Endothelial cell (in vitro differentiated cells): Measurements from ENCODE around the gene HES7. TPM values are rescaled to one million over a fixed set of nuclear protein-coding genes. Genes with fewer than 3 reads are reported as not detected.

ENCODE experiments used
- DNase-seq: peaks from one replicate; pipeline ENCODE4 v3.0.0; 2021; ENCODE audit warnings: low spot score
- H3K27ac Mint-ChIP-seq: one replicate; pipeline ENCODE4 v1.8.0; 2021; ENCODE audit warnings: mixed read lengths, inconsistent platforms; ENCODE audit not compliant: unreplicated experiment
- H3K27me3 Mint-ChIP-seq: one replicate; pipeline ENCODE4 v1.8.0; 2021; ENCODE audit warnings: mild to moderate bottlenecking, moderate library complexity, mixed read lengths, inconsistent platforms; ENCODE audit not compliant: unreplicated experiment
- H3K36me3 Mint-ChIP-seq: one replicate; pipeline ENCODE4 v1.8.0; 2021; ENCODE audit warnings: mild to moderate bottlenecking, low read depth, mixed read lengths, inconsistent platforms; ENCODE audit not compliant: unreplicated experiment
- H3K4me1 Mint-ChIP-seq: one replicate; pipeline ENCODE4 v1.8.0; 2021; ENCODE audit warnings: mild to moderate bottlenecking, mixed read lengths, inconsistent platforms; ENCODE audit not compliant: unreplicated experiment
- H3K4me3 Mint-ChIP-seq: one replicate; pipeline ENCODE4 v1.8.0; 2021; ENCODE audit warnings: mild to moderate bottlenecking, mixed read lengths, inconsistent platforms; ENCODE audit not compliant: unreplicated experiment
- H3K9me3 Mint-ChIP-seq: one replicate; pipeline ENCODE4 v1.8.0; 2021; ENCODE audit warnings: mixed read lengths, inconsistent platforms; ENCODE audit not compliant: unreplicated experiment
- CTCF ChIP-seq: fragments of 200-600 bp; sonication (generic); IDR thresholded peaks from one replicate; pipeline ENCODE4 v1.5.0; 2021; ENCODE audit warnings: antibody characterized with exemption; ENCODE audit not compliant: unreplicated experiment
- total RNA-seq: library from RNA; stranded (reverse); fragmentation: NEBNext Ultra II Directional; extraction: Animal tissue kit (Norgen Biotek cat#: 25700); gene quantifications from one replicate; pipeline ENCODE4 v1.2.1, GENCODE V29; 2021; ENCODE audit not compliant: unreplicated experiment

The HES7 gene
- total RNA-seq, 1 donor from 2014 or later = 3.3 TPM

GRCh38 chr17:8101721-8102120, 22.2 kb downstream of the HES7 start:
- H3K27me3 Mint-ChIP-seq = peaks cover 14% of the 10 kb centered on the region
- no peak for DNase-seq
- no peak for TF ChIP-seq CTCF
- peaks cover 6% of the 10 kb centered on the region for H3K4me1 Mint-ChIP-seq
- peaks cover 4% of the 10 kb centered on the region for H3K36me3 Mint-ChIP-seq
- H3K27ac Mint-ChIP-seq = no peak overlapping the region
- H3K9me3 Mint-ChIP-seq = no peaks in the 10 kb centered on the region
- H3K4me3 Mint-ChIP-seq = no peak overlapping the region

- Mint-ChIP-seq H3K36me3 (peaks cover 4% of the 10 kb centered on the region), H3K9me3 (no peaks in the 10 kb centered on the region)
- no peak for TF ChIP-seq CTCF
Measured at GRCh38 chr17:8100763-8101162, 23.1 kb downstream of the HES7 start.

GRCh38 chr17:8100111-8100510, 23.8 kb downstream of the HES7 start:
- H3K9me3 Mint-ChIP-seq = no peaks in the 10 kb centered on the region
- no peak for DNase-seq
- peaks cover 8% of the 10 kb centered on the region for H3K27me3 Mint-ChIP-seq

More at GRCh38 chr17:8100763-8101162, 23.1 kb downstream of the HES7 start:
- Mint-ChIP-seq H3K27ac (no peak overlapping the region), H3K27me3 (peaks cover 11% of the 10 kb centered on the region), H3K4me1 (peaks cover 6% of the 10 kb centered on the region), H3K4me3 (no peak overlapping the region)
- no peak for DNase-seq

GRCh38 chr17:8096541-8096940, 27.4 kb downstream of the HES7 start:
- no peak for TF ChIP-seq CTCF
- Mint-ChIP-seq H3K27ac (no peak overlapping the region), H3K27me3 (peaks cover 5% of the 10 kb centered on the region), H3K4me3 (no peak overlapping the region), H3K4me1 (no peaks in the 10 kb centered on the region), H3K36me3 (no peaks in the 10 kb centered on the region), H3K9me3 (no peaks in the 10 kb centered on the region)
- no peak for DNase-seq

More at GRCh38 chr17:8100111-8100510, 23.8 kb downstream of the HES7 start:
- H3K4me1 Mint-ChIP-seq = peaks cover 4% of the 10 kb centered on the region
- no peak for TF ChIP-seq CTCF
- H3K4me3 Mint-ChIP-seq = no peak overlapping the region
- H3K36me3 Mint-ChIP-seq = peaks cover 2% of the 10 kb centered on the region
- H3K27ac Mint-ChIP-seq = no peak overlapping the region

- TF ChIP-seq CTCF = no peak
- Mint-ChIP-seq H3K27ac (no peak overlapping the region), H3K27me3 (peaks cover 5% of the 10 kb centered on the region), H3K9me3 (no peaks in the 10 kb centered on the region), H3K36me3 (no peaks in the 10 kb centered on the region), H3K4me1 (no peaks in the 10 kb centered on the region), H3K4me3 (no peak overlapping the region)
- DNase-seq = no peak
Measured at GRCh38 chr17:8095361-8095760, 28.5 kb downstream of the HES7 start.
